Muscle layer of duodenum (tissue), 2 donors: Measurements from ENCODE around the gene ANXA3.

ENCODE experiments used
- H3K27ac ChIP-seq: one replicate; pipeline ENCODE4 v1.7.0; 2013; ENCODE audit warnings: mild to moderate bottlenecking, low read length
- H3K27me3 ChIP-seq: one replicate; pipeline ENCODE4 v1.7.0; 2013; ENCODE audit warnings: low read depth, mild to moderate bottlenecking, control low read depth, low read length
- H3K36me3 ChIP-seq, 2 donors: one replicate each; pipeline ENCODE4 v1.7.0; 2013; ENCODE audit warnings: low read length in 2 of 2, control low read depth in 1 of 2, mild to moderate bottlenecking in 1 of 2; ENCODE audit not compliant: insufficient read depth in 2 of 2, control insufficient read depth in 1 of 2
- H3K4me1 ChIP-seq, 2 donors: one replicate each; pipeline ENCODE4 v1.7.0; 2013; ENCODE audit warnings: low read length in 2 of 2, mild to moderate bottlenecking in 2 of 2, control low read depth in 1 of 2, moderate library complexity in 1 of 2; ENCODE audit not compliant: insufficient read depth in 2 of 2, control insufficient read depth in 1 of 2
- H3K4me3 ChIP-seq, 2 donors: one replicate each; pipeline ENCODE4 v1.7.0; 2013; ENCODE audit warnings: low read length in 2 of 2, low read depth in 1 of 2, mild to moderate bottlenecking in 1 of 2
- H3K9me3 ChIP-seq, 2 donors: one replicate each; pipeline ENCODE4 v1.7.0; 2013; ENCODE audit warnings: low read length in 2 of 2, control low read depth in 1 of 2, mild to moderate bottlenecking in 1 of 2; ENCODE audit not compliant: control insufficient read depth in 1 of 2
- donor health status: healthy.

ANXA3 gene

DNA sequence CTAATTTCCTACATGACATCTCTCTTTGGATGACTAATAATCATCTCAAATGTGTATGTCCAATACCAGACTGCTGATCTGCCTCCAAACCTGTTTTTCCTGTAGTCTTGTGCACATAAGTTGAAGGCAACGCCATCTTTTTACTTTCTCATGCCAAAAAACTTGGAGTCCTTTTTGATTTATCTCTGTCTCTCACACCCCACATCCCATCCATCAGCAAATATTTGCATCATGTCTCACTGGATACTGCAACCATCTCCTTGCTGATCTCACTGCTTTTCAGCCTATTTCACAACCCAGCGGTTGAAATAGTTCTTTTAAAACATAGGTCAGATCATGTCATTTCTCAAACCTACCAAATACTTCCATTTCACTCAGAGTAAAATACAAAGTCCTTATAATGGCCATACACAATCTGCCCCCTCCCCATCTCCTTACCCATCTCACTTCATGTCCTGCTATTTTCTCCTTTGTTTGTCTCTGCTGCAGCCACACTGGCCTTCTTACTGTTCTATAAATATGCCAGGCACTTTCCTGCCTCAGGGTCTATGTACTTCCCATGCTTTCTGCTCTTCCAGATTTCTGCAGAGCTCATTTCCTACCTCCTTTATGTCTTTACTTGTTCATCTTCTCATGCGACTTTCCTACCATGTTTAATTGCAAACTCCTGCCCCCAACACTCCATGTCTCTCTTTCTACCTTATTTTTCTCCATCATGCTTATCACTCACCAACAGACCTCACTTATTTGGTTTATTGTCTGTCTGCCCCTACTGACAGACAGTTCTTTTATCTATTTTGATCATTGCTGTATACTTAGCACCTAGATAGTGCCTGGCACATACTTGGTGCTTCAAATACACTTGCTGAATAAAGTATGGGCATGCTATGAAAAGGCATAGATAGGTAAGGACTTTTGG lies 98.8 kb downstream of the ANXA3 start:
- H3K4me1 ChIP-seq, result peaks cover 2 to 19% of the 10 kb centered on the region in 2 donors
- H3K27me3 ChIP-seq, result no peaks in the 10 kb centered on the region
- H3K9me3 ChIP-seq, result no peaks in the 10 kb centered on the region
- no peak overlapping the region for H3K27ac ChIP-seq
- no peak overlapping the region for H3K4me3 ChIP-seq
- no peaks in the 10 kb centered on the region for H3K36me3 ChIP-seq

DNA sequence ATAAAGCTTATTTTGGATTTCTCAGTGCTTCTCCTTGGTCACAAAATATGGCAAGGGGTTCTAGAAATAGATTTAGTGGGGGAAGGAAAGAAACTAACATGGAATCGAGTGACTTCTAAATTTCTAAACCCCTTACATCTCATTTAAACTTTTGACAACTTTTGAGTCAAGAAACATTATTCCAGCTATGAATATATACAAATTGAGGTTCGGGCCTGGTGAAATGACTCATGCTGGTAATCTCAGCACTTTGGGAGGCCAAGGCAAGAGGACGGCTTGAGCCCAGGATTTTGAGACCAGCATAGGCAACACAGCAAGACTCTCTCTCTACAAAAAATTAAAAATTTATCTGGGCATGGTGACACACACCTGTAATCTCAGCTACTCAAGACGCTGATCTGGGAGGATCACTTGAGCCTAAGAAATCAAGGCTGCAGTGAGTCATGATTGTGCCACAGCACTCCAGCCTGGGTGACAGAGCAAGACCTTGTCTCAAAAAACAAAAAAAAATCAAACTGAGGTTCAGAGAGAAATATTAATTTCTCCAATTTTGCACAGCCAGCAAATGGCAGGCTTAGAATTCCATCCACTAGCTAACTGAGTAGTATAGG lies 99.8 kb downstream of the ANXA3 start:
- Histone ChIP-seq H3K4me1 (peaks cover 0 to 9% of the 10 kb centered on the region in 2 donors), H3K4me3 (no peak overlapping the region), H3K9me3 (no peaks in the 10 kb centered on the region), H3K27me3 (no peaks in the 10 kb centered on the region), H3K27ac (no peak overlapping the region), H3K36me3 (no peaks in the 10 kb centered on the region)

DNA sequence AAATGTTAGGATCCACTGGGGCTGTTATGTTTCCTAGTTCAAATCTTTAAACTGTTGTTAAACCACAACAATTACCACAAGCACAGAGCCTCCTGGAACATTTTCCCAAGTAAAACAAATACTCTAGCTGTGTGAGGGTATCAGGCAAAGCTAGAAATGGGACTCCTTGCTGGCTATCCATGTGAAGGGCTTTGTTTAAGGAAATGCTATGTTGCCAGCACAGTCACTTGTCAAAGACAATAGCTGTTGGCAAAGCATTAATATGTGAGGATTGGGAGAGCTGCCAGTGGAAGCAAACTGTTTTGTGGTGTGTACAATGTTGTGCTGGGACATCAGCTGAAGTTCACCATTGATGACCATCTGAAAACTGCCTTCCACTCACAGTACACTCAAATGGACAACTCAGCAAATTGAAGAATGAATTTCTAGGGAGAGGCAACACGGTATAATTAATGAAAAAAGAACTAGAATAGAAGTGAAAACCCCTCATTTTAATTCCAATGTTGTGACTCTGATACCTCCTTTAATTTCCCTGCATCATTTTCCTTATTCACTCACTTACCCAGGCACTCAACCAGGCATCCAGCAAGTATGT lies 100.8 kb downstream of the ANXA3 start:
- Histone ChIP-seq H3K27me3 (no peaks in the 10 kb centered on the region), H3K9me3 (no peaks in the 10 kb centered on the region), H3K4me1 (peaks cover 0 to 4% of the 10 kb centered on the region in 2 donors), H3K4me3 (no peak overlapping the region), H3K27ac (peak overlapping the region; percentile 26), H3K36me3 (no peaks in the 10 kb centered on the region)

DNA sequence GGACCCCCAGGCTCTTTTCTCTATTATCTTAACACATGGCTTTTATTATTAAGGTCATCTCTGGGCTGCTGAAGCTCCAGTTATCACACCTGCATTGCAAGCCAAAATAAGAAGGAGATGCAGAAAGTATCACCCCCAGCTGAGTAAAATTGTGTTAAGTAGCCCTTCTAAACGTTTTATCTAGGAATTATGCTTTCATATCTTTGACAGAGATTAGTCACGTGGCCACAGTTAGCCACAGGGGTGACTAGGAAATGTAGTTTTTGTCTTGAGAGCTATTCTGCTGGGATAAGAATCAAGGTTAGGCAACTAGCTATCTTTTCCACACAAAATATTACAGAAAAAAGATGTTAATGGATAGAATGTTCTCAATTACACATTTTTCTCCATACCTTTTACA lies 102.1 kb downstream of the ANXA3 start:
- H3K4me1 ChIP-seq, result peaks cover 0 to 4% of the 10 kb centered on the region in 2 donors

DNA sequence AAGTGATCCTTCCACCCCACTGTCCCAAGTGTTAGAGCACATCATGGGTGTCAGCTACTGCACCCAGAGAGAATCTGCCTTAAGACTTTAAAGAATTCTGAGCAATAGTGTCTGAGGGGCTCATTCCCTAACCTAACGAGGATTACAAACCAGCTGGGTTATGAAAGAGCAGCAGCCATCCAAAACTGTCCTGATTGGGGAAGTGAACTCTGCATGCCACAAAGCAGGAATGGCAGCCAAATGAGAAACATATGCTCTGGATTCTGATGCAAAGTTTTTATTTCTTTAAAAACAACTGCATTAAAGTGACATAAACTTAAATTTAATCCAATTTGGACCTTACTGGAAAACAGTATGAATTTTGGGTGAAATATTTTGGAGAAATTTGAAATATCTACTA lies 103.2 kb downstream of the ANXA3 start:
- no peaks in the 10 kb centered on the region for H3K9me3 ChIP-seq
- H3K4me3 ChIP-seq, result no peak overlapping the region
- no peaks in the 10 kb centered on the region for H3K36me3 ChIP-seq
- no peaks in the 10 kb centered on the region for H3K27me3 ChIP-seq
- H3K27ac ChIP-seq, result no peak overlapping the region
- peaks cover 0 to 4% of the 10 kb centered on the region in 2 donors for H3K4me1 ChIP-seq

More for the DNA sequence above, 102.1 kb downstream of the ANXA3 start:
- H3K4me3 ChIP-seq, result no peak overlapping the region
- H3K36me3 ChIP-seq, result no peaks in the 10 kb centered on the region
- H3K9me3 ChIP-seq, result no peaks in the 10 kb centered on the region
- H3K27ac ChIP-seq, result no peak overlapping the region
- no peaks in the 10 kb centered on the region for H3K27me3 ChIP-seq

DNA sequence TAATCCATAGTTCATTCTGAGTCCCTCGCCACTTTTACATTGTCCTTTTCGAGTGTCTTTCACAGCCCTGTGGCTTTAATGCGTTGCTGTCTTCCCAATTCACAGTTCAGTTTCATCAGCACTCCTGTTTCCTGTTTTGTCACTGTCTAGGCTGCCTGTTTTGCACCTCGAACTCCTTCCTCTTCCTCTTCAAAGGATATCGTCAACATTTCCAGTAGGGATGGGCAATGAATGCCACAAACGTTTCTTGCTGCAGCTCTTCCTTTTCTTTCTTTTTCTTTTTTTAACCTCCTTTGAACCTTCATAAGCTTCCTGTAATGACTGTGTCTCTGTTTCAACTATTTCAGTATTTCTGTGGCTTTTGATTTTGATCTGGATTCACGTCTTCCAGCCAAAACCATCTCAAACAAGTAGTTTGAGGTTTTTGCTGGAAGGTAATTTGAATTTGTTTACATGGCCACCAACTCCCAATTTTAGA lies 105.4 kb downstream of the ANXA3 start:
- Histone ChIP-seq H3K27ac (peak overlapping the region; percentile 47), H3K36me3 (no peaks in the 10 kb centered on the region), H3K4me3 (no peak overlapping the region), H3K9me3 (no peaks in the 10 kb centered on the region), H3K4me1 (peaks cover 4 to 7% of the 10 kb centered on the region in 2 donors), H3K27me3 (no peaks in the 10 kb centered on the region)

DNA sequence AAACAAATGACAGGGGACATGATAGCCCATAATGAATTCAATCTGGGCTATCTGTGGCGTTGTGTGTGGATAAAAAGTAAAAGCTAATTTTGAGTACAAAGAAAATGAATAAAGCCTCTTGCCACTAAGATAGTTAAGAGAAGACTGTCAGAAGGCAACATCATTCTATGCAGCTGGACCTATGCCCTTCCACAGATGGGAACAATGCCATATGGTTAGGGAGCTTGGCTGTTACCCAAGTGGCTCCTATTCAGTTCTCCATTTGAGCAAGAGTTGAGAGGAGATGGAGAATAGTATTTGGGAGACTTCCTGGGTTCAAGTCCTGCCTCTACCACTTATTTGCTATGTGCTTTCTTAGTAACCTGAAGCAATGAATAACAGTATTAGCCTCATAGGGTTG lies 107.7 kb downstream of the ANXA3 start:
- Histone ChIP-seq H3K36me3 (no peaks in the 10 kb centered on the region), H3K4me3 (no peak overlapping the region), H3K9me3 (no peaks in the 10 kb centered on the region), H3K27ac (peak overlapping the region; percentile 2), H3K4me1 (peaks cover 0 to 10% of the 10 kb centered on the region in 2 donors), H3K27me3 (no peaks in the 10 kb centered on the region)

DNA sequence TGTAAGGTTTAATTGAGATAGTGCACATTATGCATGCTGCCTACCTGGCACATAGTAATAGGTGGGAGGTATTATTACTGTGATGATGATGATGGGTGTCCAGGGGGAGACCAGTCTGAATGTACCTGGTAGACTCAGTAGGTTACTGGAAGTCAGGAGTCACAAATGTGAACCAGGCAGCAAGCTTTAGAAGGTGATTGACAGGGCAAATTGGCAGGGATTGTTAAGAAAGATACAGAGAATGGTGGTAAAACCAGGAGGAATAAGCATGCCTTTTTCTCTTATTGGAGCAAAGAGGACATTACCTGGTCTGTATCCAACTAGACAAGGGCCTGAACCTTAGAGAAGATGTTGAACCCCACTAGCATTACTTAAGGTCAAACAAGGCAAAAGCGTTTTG lies 108.1 kb downstream of the ANXA3 start:
- Histone ChIP-seq H3K36me3 (no peaks in the 10 kb centered on the region), H3K9me3 (no peaks in the 10 kb centered on the region), H3K4me3 (no peak overlapping the region), H3K4me1 (peaks cover 0 to 10% of the 10 kb centered on the region in 2 donors), H3K27me3 (no peaks in the 10 kb centered on the region), H3K27ac (no peak overlapping the region)
